Suppressor macrophage treated with lipopolysaccharide for 1 hour (primary cell): ENCODE data around the gene TJP2.
A peak's percentile ranks its signal among the peaks of the same experiment; 100 is the strongest.
"Not testable (repeated sequence)": the region's sequence is repeated elsewhere in the genome, so short reads cannot be mapped to it uniquely, and the experiment has no call there.

Experiments
- DNase-seq, 3 donors: peaks; one replicate each; pipeline ENCODE4 v3.0.0-alpha.2; 2020 to 2022

Gene TJP2

GRCh38 chr9:69164573-69164972 lies 9.5 kb upstream of the TJP2 start:
- DNase-seq = not testable (repeated sequence)

GRCh38 chr9:69165581-69165980 lies 8.5 kb upstream of the TJP2 start:
- no peak for DNase-seq

- peak; percentile 69 to 85 (median 83) for DNase-seq
Observed at GRCh38 chr9:69168709-69169217, 5.3 kb upstream of the TJP2 start.

GRCh38 chr9:69170231-69170630 lies 3.8 kb upstream of the TJP2 start:
- DNase-seq = no peak

GRCh38 chr9:69171049-69171448 lies 3.0 kb upstream of the TJP2 start:
- peak; percentile 72 to 77 (median 74) for DNase-seq

- DNase-seq = no peak
Observed at GRCh38 chr9:69171517-69171916, 2.6 kb upstream of the TJP2 start.

GRCh38 chr9:69172895-69173294 lies 1.2 kb upstream of the TJP2 start:
- no peak for DNase-seq

- no peak for DNase-seq
Observed at GRCh38 chr9:69173497-69173890, 583 bp upstream of the TJP2 start.

- peak; percentile 95 to 98 (median 97) for DNase-seq
Observed at GRCh38 chr9:69174616-69175463, 763 bp downstream of the TJP2 start.

- peak; percentile 83 to 93 (median 87) for DNase-seq
Observed at GRCh38 chr9:69175486-69175885, 1.4 kb downstream of the TJP2 start.

- DNase-seq = peak; percentile 44 to 49 (median 47)
Observed at GRCh38 chr9:69176471-69177171, 2.5 kb downstream of the TJP2 start.

- no peak for DNase-seq
Observed at GRCh38 chr9:69178583-69179011, 4.5 kb downstream of the TJP2 start.

- no peak for DNase-seq
Observed at GRCh38 chr9:69179037-69179436, 5.0 kb downstream of the TJP2 start.

GRCh38 chr9:69180200-69180599 lies 6.1 kb downstream of the TJP2 start:
- DNase-seq = no peak

- DNase-seq = peak; percentile 82 to 93 (median 86)
Observed at GRCh38 chr9:69180670-69181069, 6.6 kb downstream of the TJP2 start.

GRCh38 chr9:69181908-69182353 lies 7.9 kb downstream of the TJP2 start:
- DNase-seq = peak; percentile 65 to 77 (median 77)

GRCh38 chr9:69184266-69184665 lies 10.2 kb downstream of the TJP2 start:
- no peak for DNase-seq

GRCh38 chr9:69186841-69187611 lies 12.9 kb downstream of the TJP2 start:
- DNase-seq = peak; percentile 18 to 65 (median 41)

- DNase-seq = no peak
Observed at GRCh38 chr9:69188975-69189374, 14.9 kb downstream of the TJP2 start.

- DNase-seq = no peak
Observed at GRCh38 chr9:69190086-69190862, 16.2 kb downstream of the TJP2 start.

- no peak for DNase-seq
Observed at GRCh38 chr9:69190863-69191181, 16.7 kb downstream of the TJP2 start.

GRCh38 chr9:69191231-69191630 lies 17.2 kb downstream of the TJP2 start:
- DNase-seq = no peak
